Chondrocyte (in vitro differentiated cells): Measurements from ENCODE around the gene UVRAG. TPM values are rescaled to one million over a fixed set of nuclear protein-coding genes. Genes with fewer than 3 reads are reported as not detected.
A peak's percentile ranks its signal among the peaks of the same experiment; 100 is the strongest.

Experiments used
- DNase-seq: peaks from one replicate; pipeline ENCODE4 v3.0.0; 2021; ENCODE audit warnings: mixed read lengths, low spot score
- H3K27ac Mint-ChIP-seq: one replicate; pipeline ENCODE4 v1.8.0; 2021; ENCODE audit warnings: mild to moderate bottlenecking, moderate library complexity, mixed read lengths; ENCODE audit not compliant: unreplicated experiment
- H3K27me3 Mint-ChIP-seq: 2 replicates; pipeline ENCODE4 v1.8.0; 2021; ENCODE audit warnings: low read depth, mixed read lengths
- H3K36me3 Mint-ChIP-seq: 2 replicates; pipeline ENCODE4 v1.8.0; 2021; ENCODE audit warnings: low read depth, mixed read lengths
- H3K4me1 Mint-ChIP-seq: 2 replicates; pipeline ENCODE4 v1.8.0; 2021; ENCODE audit warnings: low read depth, mild to moderate bottlenecking, mixed read lengths
- H3K4me3 Mint-ChIP-seq: one replicate; pipeline ENCODE4 v1.8.0; 2021; ENCODE audit warnings: mild to moderate bottlenecking, moderate library complexity, mixed read lengths; ENCODE audit not compliant: unreplicated experiment
- H3K9me3 Mint-ChIP-seq: 2 replicates; pipeline ENCODE4 v1.8.0; 2021; ENCODE audit warnings: low read depth, mixed read lengths
- total RNA-seq: library from RNA; stranded (reverse); gene quantifications from 3 replicates; pipeline ENCODE4 v1.2.1, GENCODE V29; 2021
- TF ChIP-seq, protein P1 (sequence below): fragments of 200-600 bp; sonication (generic); IDR thresholded peaks from 2 replicates; pipeline ENCODE4 v1.5.0; 2021; ENCODE audit warnings: antibody characterized with exemption, mild to moderate bottlenecking, moderate library complexity

Gene UVRAG
- total RNA-seq, 1 donor from 2014 or later: 16.9 TPM

DNA sequence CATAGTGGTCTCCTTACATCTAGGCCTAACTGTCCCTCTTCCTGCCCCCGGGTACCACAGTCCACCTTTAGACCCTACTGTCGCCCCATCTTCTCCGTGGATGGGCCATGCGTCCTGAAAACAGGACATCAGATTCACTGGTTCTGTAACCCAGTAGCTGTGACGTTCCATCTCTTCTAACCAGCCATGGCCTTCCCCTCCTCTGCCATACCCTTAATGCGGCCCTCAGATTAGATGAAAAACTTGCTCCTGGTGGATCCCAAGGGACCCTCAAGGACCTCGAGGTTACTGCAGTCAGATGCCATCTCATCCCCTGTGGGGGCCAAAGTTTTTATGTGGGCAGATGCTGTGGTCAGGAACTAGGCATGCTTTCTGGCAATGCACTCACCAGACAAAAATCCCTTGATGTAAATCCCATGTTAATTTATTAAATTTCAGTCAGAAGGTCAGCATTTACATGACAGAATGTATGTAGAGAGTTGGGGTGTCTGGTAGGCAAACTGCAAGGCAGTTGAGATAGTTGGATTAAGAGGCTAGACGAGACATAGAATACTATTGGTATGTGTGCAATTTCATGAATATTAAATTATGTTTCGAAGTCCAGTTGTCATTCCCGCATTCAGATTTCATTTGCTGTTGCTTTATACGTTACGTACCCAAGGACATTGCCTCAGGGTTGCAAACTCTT is 327.0 kb downstream of the UVRAG start:
- H3K27me3 Mint-ChIP-seq: no peaks in the 10 kb centered on the region
- no peak for DNase-seq
- peaks cover 6% of the 10 kb centered on the region for H3K36me3 Mint-ChIP-seq
- peaks cover 28% of the 10 kb centered on the region for H3K4me1 Mint-ChIP-seq
- TF ChIP-seq, protein P1, sequence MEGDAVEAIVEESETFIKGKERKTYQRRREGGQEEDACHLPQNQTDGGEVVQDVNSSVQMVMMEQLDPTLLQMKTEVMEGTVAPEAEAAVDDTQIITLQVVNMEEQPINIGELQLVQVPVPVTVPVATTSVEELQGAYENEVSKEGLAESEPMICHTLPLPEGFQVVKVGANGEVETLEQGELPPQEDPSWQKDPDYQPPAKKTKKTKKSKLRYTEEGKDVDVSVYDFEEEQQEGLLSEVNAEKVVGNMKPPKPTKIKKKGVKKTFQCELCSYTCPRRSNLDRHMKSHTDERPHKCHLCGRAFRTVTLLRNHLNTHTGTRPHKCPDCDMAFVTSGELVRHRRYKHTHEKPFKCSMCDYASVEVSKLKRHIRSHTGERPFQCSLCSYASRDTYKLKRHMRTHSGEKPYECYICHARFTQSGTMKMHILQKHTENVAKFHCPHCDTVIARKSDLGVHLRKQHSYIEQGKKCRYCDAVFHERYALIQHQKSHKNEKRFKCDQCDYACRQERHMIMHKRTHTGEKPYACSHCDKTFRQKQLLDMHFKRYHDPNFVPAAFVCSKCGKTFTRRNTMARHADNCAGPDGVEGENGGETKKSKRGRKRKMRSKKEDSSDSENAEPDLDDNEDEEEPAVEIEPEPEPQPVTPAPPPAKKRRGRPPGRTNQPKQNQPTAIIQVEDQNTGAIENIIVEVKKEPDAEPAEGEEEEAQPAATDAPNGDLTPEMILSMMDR: no peak
- no peak overlapping the region for H3K27ac Mint-ChIP-seq
- no peaks in the 10 kb centered on the region for H3K9me3 Mint-ChIP-seq
- H3K4me3 Mint-ChIP-seq: no peak overlapping the region

DNA sequence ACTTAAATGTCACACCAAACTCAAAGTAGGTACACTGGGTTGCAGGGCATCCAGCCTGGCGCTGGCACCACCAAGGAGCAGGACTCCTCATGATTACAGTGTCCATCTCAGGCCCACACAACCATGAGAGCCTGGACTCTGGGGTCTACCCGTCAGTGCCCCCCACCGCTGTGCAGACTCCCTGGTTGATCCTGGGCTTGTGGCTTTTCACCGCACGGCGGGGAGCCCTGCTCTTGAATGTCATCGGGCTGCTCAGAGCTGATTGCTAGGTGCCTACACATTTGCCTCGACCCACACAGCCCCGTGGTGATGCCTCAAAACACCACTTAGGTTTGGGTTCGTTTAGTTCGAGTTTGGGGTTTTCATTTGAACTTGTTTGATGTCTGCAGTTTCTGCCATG is 328.3 kb downstream of the UVRAG start:
- no peak overlapping the region for H3K4me3 Mint-ChIP-seq
- TF ChIP-seq, protein P1: no peak
- H3K9me3 Mint-ChIP-seq: no peaks in the 10 kb centered on the region
- H3K27me3 Mint-ChIP-seq: no peaks in the 10 kb centered on the region
- no peak for DNase-seq
- H3K36me3 Mint-ChIP-seq: peaks cover 6% of the 10 kb centered on the region
- no peak overlapping the region for H3K27ac Mint-ChIP-seq
- H3K4me1 Mint-ChIP-seq: peaks cover 28% of the 10 kb centered on the region

DNA sequence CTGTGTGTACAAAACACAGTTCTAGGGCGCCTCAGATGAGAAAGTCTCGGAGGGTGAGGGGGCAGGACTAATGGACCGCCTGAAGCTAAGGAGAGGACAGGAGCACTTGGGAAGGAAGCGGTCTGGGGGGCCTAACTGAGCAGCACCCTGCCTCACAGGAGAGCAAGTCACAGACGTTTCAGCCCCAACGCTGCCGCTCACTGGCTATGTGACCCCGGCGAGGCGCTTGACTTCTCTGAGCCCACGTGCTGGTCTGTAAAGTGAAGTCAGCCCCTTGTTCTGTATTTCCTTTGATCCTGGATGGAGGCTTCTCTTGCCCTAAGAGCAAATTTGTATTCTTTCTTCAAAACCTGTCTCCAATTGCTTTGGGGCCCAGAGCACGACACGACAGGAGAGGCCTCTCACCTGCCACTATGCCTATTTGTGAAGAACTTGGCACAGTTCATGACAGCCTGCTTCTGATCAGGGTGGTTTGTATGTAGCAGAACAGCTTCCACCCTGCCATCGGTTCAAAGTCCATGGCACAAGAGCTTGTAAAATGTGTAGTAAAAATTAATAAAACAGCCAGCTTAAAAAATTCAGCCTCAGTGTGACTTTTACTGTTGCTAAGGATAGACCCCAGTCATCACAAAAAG is 332.2 kb downstream of the UVRAG start:
- Mint-ChIP-seq H3K4me1 (peaks cover 36% of the 10 kb centered on the region), H3K27ac (peak overlapping the region; percentile 10), H3K4me3 (no peak overlapping the region), H3K36me3 (peaks cover 3% of the 10 kb centered on the region), H3K9me3 (no peaks in the 10 kb centered on the region), H3K27me3 (no peaks in the 10 kb centered on the region)
- TF ChIP-seq, protein P1: no peak
- DNase-seq: no peak

GRCh38 chr11:76148231-76148630 is 333.2 kb downstream of the UVRAG start:
- Mint-ChIP-seq H3K4me3 (no peak overlapping the region), H3K9me3 (no peaks in the 10 kb centered on the region), H3K27me3 (no peaks in the 10 kb centered on the region), H3K36me3 (peaks cover 1% of the 10 kb centered on the region), H3K4me1 (peaks cover 43% of the 10 kb centered on the region), H3K27ac (no peak overlapping the region)
- TF ChIP-seq, protein P1: no peak
- no peak for DNase-seq

GRCh38 chr11:76148941-76149613 is 334.1 kb downstream of the UVRAG start:
- Mint-ChIP-seq H3K9me3 (no peaks in the 10 kb centered on the region), H3K4me3 (no peak overlapping the region), H3K36me3 (peaks cover 1% of the 10 kb centered on the region), H3K27me3 (no peaks in the 10 kb centered on the region), H3K27ac (no peak overlapping the region), H3K4me1 (peaks cover 41% of the 10 kb centered on the region)
- no peak for DNase-seq
- TF ChIP-seq, protein P1: no peak
